Neural cell (in vitro differentiated cells): ENCODE results near the gene CLASP1. TPM values are rescaled to one million over a fixed set of nuclear protein-coding genes. Genes with fewer than 3 reads are reported as not detected.
"Not testable (repeated sequence)": the region's sequence is repeated elsewhere in the genome, so short reads cannot be mapped to it uniquely, and the experiment has no call there.

Experiments
- H2AFZ ChIP-seq: fragments of 200-600, 300-800 bp; sonication (generic), shearing (Covaris generic); 2 replicates; pipeline ENCODE4 v1.6.0; 2014; ENCODE audit warnings: low read depth, mild to moderate bottlenecking, antibody characterized with exemption, low read length, moderate library complexity
- H3F3A ChIP-seq: fragments of 200-600 bp; shearing (Covaris generic); 2 replicates; pipeline ENCODE4 v1.6.1; 2016; ENCODE audit warnings: mild to moderate bottlenecking, moderate library complexity, mixed read lengths, antibody characterized with exemption, low read length; ENCODE audit not compliant: insufficient read depth, poor library complexity, severe bottlenecking
- H3K27ac ChIP-seq: fragments of 200-600, 300-800 bp; sonication (generic), shearing (Covaris generic); 2 replicates; pipeline ENCODE4 v1.5.1; 2014; ENCODE audit warnings: mild to moderate bottlenecking, low read length, moderate library complexity
- H3K27me3 ChIP-seq: fragments of 300-800, 200-600 bp; sonication (generic), shearing (Covaris generic); 2 replicates; pipeline ENCODE4 v1.6.0; 2014; ENCODE audit warnings: mild to moderate bottlenecking, low read depth, low read length, moderate library complexity; ENCODE audit not compliant: insufficient read depth
- H3K36me3 ChIP-seq: fragments of 300-800, 200-600 bp; sonication (generic), shearing (Covaris generic); 2 replicates; pipeline ENCODE4 v1.5.1; 2014; ENCODE audit warnings: mild to moderate bottlenecking, antibody characterized with exemption, low read length, moderate library complexity; ENCODE audit not compliant: insufficient read depth
- H3K4me2 ChIP-seq: fragments of 300-800, 200-600 bp; sonication (generic), shearing (Covaris generic); 2 replicates; pipeline ENCODE4 v1.6.0; 2014; ENCODE audit warnings: mild to moderate bottlenecking, low read length
- H3K4me3 ChIP-seq: fragments of 300-800, 200-600 bp; sonication (generic), shearing (Covaris generic); 2 replicates; pipeline ENCODE4 v1.5.1; 2014; ENCODE audit warnings: mild to moderate bottlenecking, low read length, moderate library complexity
- H3K79me2 ChIP-seq: fragments of 200-600 bp; shearing (Covaris generic); replicated peaks from 2 replicates; pipeline ENCODE4 v1.6.0; 2014; ENCODE audit warnings: mild to moderate bottlenecking, low read length, moderate library complexity; ENCODE audit not compliant: insufficient read depth
- H3K9ac ChIP-seq: fragments of 300-800, 200-600 bp; sonication (generic), shearing (Covaris generic); 2 replicates; pipeline ENCODE4 v1.6.1; 2016; ENCODE audit warnings: mild to moderate bottlenecking, low read length, mixed read lengths
- H3K9me2 ChIP-seq: fragments of 200-600 bp; shearing (Covaris generic); 2 replicates; pipeline ENCODE4 v1.6.1; 2016; ENCODE audit warnings: mild to moderate bottlenecking, low read length, mixed read lengths; ENCODE audit not compliant: insufficient read depth
- H3K9me3 ChIP-seq: fragments of 200-600, 300-800 bp; sonication (generic), shearing (Covaris generic); 2 replicates; pipeline ENCODE4 v1.6.1; 2016; ENCODE audit warnings: mild to moderate bottlenecking, mixed run types, low read length, moderate library complexity, mixed read lengths
- H4K20me1 ChIP-seq: fragments of 200-600 bp; shearing (Covaris generic); 2 replicates; pipeline ENCODE4 v1.6.1; 2016; ENCODE audit warnings: mild to moderate bottlenecking, mixed run types; ENCODE audit not compliant: insufficient read depth
- CTCF ChIP-seq: fragments of 450-650 bp; IDR thresholded peaks from 2 replicates; pipeline ENCODE4 v1.5.1; 2014; ENCODE audit warnings: antibody characterized with exemption, mild to moderate bottlenecking, moderate library complexity; ENCODE audit not compliant: poor library complexity, severe bottlenecking
- EP300 ChIP-seq: fragments of 450-650 bp; conservative IDR thresholded peaks from 2 replicates; pipeline ENCODE4 v1.6.1; 2014; ENCODE audit warnings: antibody characterized with exemption, mild to moderate bottlenecking, moderate library complexity; ENCODE audit not compliant: poor library complexity, severe bottlenecking
- EZH2 ChIP-seq: fragments of 200-600, 300-800 bp; shearing (Covaris generic), sonication (generic); IDR thresholded peaks from 2 replicates; pipeline ENCODE4 v1.6.1; 2014; ENCODE audit warnings: antibody characterized with exemption, low read length, borderline replicate concordance, mild to moderate bottlenecking; ENCODE audit not compliant: insufficient read depth, poor library complexity, severe bottlenecking
- MXI1 ChIP-seq: fragments of 450-650 bp; conservative IDR thresholded peaks from 2 replicates; pipeline ENCODE4 v1.6.1; 2014; ENCODE audit warnings: antibody characterized with exemption, mild to moderate bottlenecking; ENCODE audit not compliant: poor library complexity, severe bottlenecking
- POLR2AphosphoS5 ChIP-seq: IDR thresholded peaks from 2 replicates; pipeline ENCODE4 v1.6.1; 2012
- RAD21 ChIP-seq: fragments of 450-650 bp; conservative IDR thresholded peaks from 2 replicates; pipeline ENCODE4 v1.6.1; 2014; ENCODE audit warnings: antibody characterized with exemption, mild to moderate bottlenecking, moderate library complexity
- SMC3 ChIP-seq: fragments of 450-650 bp; conservative IDR thresholded peaks from 2 replicates; pipeline ENCODE4 v1.6.1; 2014; ENCODE audit warnings: antibody characterized with exemption, mild to moderate bottlenecking, moderate library complexity; ENCODE audit not compliant: poor library complexity
- TAF1 ChIP-seq: IDR thresholded peaks from 2 replicates; pipeline ENCODE4 v1.6.1; 2012; ENCODE audit warnings: low read depth
- polyA plus RNA-seq: library from polyadenylated mRNA; depleted of rRNA; stranded (reverse); fragments of >200 nt; gene quantifications from 2 replicates; pipeline ENCODE4 v1.2.3, GENCODE V29; 2014
- TF ChIP-seq, protein P1 (sequence below): IDR thresholded peaks from 2 replicates; pipeline ENCODE4 v1.6.1; 2012; ENCODE audit warnings: borderline replicate concordance

Gene CLASP1
- polyA plus RNA-seq, 1 donor from 2014 or later: 41.3 TPM

GRCh38 chr2:121316986-121317385 is 332.3 kb downstream of the CLASP1 start:
- H3K27ac ChIP-seq: no peak overlapping the region
- H3K79me2 ChIP-seq: no peaks in the 10 kb centered on the region
- H3K9ac ChIP-seq: no peak overlapping the region
- H2AFZ ChIP-seq: no peak overlapping the region
- H3K4me2 ChIP-seq: no peak overlapping the region
- H3K27me3 ChIP-seq: no peaks in the 10 kb centered on the region
- no peaks in the 10 kb centered on the region for H3K36me3 ChIP-seq
- TF ChIP-seq SMC3: no peak
- no peak for TF ChIP-seq EZH2
- no peak for TF ChIP-seq MXI1
- TF ChIP-seq EP300: no peak
- no peaks in the 10 kb centered on the region for H3K9me2 ChIP-seq
- H3K4me3 ChIP-seq: no peak overlapping the region
- no peaks in the 10 kb centered on the region for H3F3A ChIP-seq
- H4K20me1 ChIP-seq: no peaks in the 10 kb centered on the region
- H3K9me3 ChIP-seq: no peaks in the 10 kb centered on the region

DNA sequence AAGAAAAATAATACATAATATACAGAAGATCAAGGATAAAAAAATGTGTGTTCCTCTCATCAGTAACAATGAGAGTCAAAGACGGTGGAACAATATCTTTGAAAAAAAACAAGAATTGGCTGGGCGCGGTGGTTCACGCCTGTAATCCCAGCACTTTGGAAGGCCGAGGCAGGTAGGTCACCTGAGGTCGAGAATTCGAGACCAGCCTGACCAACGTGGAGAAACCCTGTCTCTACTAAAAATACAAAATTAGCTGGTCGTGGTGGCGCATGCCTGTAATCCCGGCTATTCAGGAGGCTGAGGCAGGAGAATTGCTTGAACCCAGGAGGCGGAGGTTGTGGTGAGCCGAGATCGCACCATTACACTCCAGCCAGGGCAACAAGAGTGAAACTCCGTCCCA is 335.6 kb downstream of the CLASP1 start:
- not testable (repeated sequence) for H4K20me1 ChIP-seq, H3K27ac ChIP-seq, H3K9me3 ChIP-seq, H3K27me3 ChIP-seq, H2AFZ ChIP-seq, H3F3A ChIP-seq, H3K9ac ChIP-seq, H3K79me2 ChIP-seq, H3K9me2 ChIP-seq, H3K36me3 ChIP-seq, H3K4me3 ChIP-seq, H3K4me2 ChIP-seq

DNA sequence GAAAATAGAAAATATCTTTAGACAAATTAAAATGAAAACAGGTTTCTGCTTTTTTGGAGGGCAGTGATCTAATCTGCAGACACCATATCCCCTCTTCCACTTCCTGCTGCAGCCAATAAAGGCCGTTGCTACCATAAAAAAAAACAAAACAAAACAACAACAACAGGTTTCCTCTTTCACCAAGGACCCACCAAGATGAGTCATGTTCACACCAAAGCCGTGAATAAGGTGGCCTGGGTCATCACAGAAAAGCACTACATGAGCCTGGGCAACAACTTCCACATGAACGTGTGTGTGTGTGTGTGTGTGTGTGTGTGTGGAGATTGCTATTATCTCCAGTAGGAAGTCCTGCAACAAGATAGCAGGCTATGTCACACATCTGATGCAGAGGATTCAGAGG is 339.5 kb downstream of the CLASP1 start:
- no peaks in the 10 kb centered on the region for H3K9me3 ChIP-seq
- TF ChIP-seq SMC3: no peak
- no peak for TF ChIP-seq EZH2
- TF ChIP-seq, protein P1, sequence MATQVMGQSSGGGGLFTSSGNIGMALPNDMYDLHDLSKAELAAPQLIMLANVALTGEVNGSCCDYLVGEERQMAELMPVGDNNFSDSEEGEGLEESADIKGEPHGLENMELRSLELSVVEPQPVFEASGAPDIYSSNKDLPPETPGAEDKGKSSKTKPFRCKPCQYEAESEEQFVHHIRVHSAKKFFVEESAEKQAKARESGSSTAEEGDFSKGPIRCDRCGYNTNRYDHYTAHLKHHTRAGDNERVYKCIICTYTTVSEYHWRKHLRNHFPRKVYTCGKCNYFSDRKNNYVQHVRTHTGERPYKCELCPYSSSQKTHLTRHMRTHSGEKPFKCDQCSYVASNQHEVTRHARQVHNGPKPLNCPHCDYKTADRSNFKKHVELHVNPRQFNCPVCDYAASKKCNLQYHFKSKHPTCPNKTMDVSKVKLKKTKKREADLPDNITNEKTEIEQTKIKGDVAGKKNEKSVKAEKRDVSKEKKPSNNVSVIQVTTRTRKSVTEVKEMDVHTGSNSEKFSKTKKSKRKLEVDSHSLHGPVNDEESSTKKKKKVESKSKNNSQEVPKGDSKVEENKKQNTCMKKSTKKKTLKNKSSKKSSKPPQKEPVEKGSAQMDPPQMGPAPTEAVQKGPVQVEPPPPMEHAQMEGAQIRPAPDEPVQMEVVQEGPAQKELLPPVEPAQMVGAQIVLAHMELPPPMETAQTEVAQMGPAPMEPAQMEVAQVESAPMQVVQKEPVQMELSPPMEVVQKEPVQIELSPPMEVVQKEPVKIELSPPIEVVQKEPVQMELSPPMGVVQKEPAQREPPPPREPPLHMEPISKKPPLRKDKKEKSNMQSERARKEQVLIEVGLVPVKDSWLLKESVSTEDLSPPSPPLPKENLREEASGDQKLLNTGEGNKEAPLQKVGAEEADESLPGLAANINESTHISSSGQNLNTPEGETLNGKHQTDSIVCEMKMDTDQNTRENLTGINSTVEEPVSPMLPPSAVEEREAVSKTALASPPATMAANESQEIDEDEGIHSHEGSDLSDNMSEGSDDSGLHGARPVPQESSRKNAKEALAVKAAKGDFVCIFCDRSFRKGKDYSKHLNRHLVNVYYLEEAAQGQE: no peak
- no peak for TF ChIP-seq MXI1
- TF ChIP-seq CTCF: no peak
- no peak for TF ChIP-seq RAD21
- no peak for TF ChIP-seq TAF1
- TF ChIP-seq POLR2AphosphoS5: no peak
- TF ChIP-seq EP300: no peak
- H3K79me2 ChIP-seq: no peaks in the 10 kb centered on the region
- no peaks in the 10 kb centered on the region for H4K20me1 ChIP-seq
- no peak overlapping the region for H3K27ac ChIP-seq
- H3K9ac ChIP-seq: no peak overlapping the region
- no peak overlapping the region for H3K4me2 ChIP-seq
- H2AFZ ChIP-seq: no peak overlapping the region
- no peaks in the 10 kb centered on the region for H3K27me3 ChIP-seq
- no peaks in the 10 kb centered on the region for H3K36me3 ChIP-seq
- H3K9me2 ChIP-seq: no peaks in the 10 kb centered on the region
- no peaks in the 10 kb centered on the region for H3F3A ChIP-seq
- H3K4me3 ChIP-seq: no peak overlapping the region
